Lower lobe of right lung (tissue), 2 donors: ENCODE results near the gene MTX3. TPM values are rescaled to one million over a fixed set of nuclear protein-coding genes. Genes with fewer than 3 reads are reported as not detected.

Source experiments
- ATAC-seq, 2 donors: fragments of 200-7000 bp; cut with Tn5 transposase; one replicate each; pipeline ENCODE4 v1.9.1; 2020 to 2022; ENCODE audit warnings: mild to moderate bottlenecking in 2 of 2, moderate library complexity in 2 of 2
- DNase-seq: peaks from one replicate; pipeline ENCODE4 v3.0.0-alpha.2; 2020
- H3K27ac ChIP-seq: fragments of 200-600 bp; one replicate; pipeline ENCODE4 v1.8.0; 2022
- H3K27me3 ChIP-seq: fragments of 200-600 bp; one replicate; pipeline ENCODE4 v1.8.0; 2022; ENCODE audit warnings: low read depth
- H3K36me3 ChIP-seq: fragments of 200-600 bp; one replicate; pipeline ENCODE4 v1.8.0; 2022; ENCODE audit warnings: mild to moderate bottlenecking
- H3K4me1 ChIP-seq: fragments of 200-600 bp; one replicate; pipeline ENCODE4 v1.8.0; 2022
- H3K4me3 ChIP-seq: fragments of 200-600 bp; one replicate; pipeline ENCODE4 v1.8.0; 2022; ENCODE audit warnings: mild to moderate bottlenecking
- H3K9me3 ChIP-seq: fragments of 200-600 bp; one replicate; pipeline ENCODE4 v1.8.0; 2022
- intact Hi-C: fragments of 100-400 bp; cut with DNase I; formaldehyde crosslinking; loops from one replicate; pipeline ENCODE4 v1.11.0; 2022
- total RNA-seq: library from RNA; stranded (reverse); fragmentation: NEBNext Ultra II Directional; extraction: Animal tissue kit (Norgen Biotek cat#: 25700); gene quantifications from one replicate; pipeline ENCODE4 v1.2.1, GENCODE V29; 2021
- TF ChIP-seq, protein P1 (sequence below): fragments of 200-600 bp; IDR thresholded peaks from one replicate; pipeline ENCODE4 v1.8.0; 2022; ENCODE audit warnings: antibody characterized with exemption, mild to moderate bottlenecking
- donor health status: DM: no; HTN: yes; CAD: no; lungs with severe emphysema.

Gene MTX3
- total RNA-seq, 1 donor from 2014 or later = 13.5 TPM

GRCh38 chr5:79963261-79964061, 27.6 kb downstream of the MTX3 start:
- Histone ChIP-seq H3K4me1 (no peaks in the 10 kb centered on the region), H3K9me3 (no peaks in the 10 kb centered on the region), H3K4me3 (no peak overlapping the region), H3K27me3 (no peaks in the 10 kb centered on the region), H3K36me3 (no peaks in the 10 kb centered on the region), H3K27ac (no peak overlapping the region)
- TF ChIP-seq, protein P1, sequence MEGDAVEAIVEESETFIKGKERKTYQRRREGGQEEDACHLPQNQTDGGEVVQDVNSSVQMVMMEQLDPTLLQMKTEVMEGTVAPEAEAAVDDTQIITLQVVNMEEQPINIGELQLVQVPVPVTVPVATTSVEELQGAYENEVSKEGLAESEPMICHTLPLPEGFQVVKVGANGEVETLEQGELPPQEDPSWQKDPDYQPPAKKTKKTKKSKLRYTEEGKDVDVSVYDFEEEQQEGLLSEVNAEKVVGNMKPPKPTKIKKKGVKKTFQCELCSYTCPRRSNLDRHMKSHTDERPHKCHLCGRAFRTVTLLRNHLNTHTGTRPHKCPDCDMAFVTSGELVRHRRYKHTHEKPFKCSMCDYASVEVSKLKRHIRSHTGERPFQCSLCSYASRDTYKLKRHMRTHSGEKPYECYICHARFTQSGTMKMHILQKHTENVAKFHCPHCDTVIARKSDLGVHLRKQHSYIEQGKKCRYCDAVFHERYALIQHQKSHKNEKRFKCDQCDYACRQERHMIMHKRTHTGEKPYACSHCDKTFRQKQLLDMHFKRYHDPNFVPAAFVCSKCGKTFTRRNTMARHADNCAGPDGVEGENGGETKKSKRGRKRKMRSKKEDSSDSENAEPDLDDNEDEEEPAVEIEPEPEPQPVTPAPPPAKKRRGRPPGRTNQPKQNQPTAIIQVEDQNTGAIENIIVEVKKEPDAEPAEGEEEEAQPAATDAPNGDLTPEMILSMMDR = no peak
- ATAC-seq (no peak), DNase-seq (no peak)
- intact Hi-C loops = no loop called here

- ATAC-seq (no peak), DNase-seq (no peak)
Measured at GRCh38 chr5:79962575-79963222, 28.4 kb downstream of the MTX3 start.

GRCh38 chr5:79961716-79962574, 29.1 kb downstream of the MTX3 start:
- Histone ChIP-seq H3K36me3 (no peaks in the 10 kb centered on the region), H3K4me1 (no peaks in the 10 kb centered on the region), H3K27me3 (no peaks in the 10 kb centered on the region), H3K4me3 (no peak overlapping the region), H3K27ac (no peak overlapping the region), H3K9me3 (no peaks in the 10 kb centered on the region)
- DNase-seq (no peak), ATAC-seq (peak; percentile 29 to 45)
- TF ChIP-seq, protein P1 = no peak
- intact Hi-C loops = no loop called here

More at GRCh38 chr5:79962575-79963222, 28.4 kb downstream of the MTX3 start:
- intact Hi-C loops = no loop called here
- no peaks in the 10 kb centered on the region for H3K27me3 ChIP-seq
- no peaks in the 10 kb centered on the region for H3K36me3 ChIP-seq
- no peaks in the 10 kb centered on the region for H3K9me3 ChIP-seq
- TF ChIP-seq, protein P1 = no peak
- H3K27ac ChIP-seq = no peak overlapping the region
- no peaks in the 10 kb centered on the region for H3K4me1 ChIP-seq
- no peak overlapping the region for H3K4me3 ChIP-seq

DNA sequence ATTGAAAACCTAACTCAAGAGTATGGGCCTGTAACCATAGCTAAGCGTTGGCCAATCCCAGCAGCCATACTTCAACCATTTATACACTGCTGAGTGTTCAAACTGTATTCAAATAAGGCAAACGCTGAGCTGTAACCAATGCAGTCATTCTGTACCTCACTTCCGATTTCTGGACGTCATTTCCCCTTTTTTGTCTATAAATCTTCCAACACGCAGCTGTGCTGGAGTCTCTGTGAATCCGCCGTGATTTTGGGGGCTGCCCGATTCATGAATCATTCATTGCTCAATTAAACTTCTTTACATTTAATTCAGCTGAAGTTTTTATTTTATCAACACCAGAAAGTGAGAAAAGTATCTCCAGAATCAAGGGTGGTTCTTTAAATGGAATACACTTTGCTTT, 31.7 kb downstream of the MTX3 start:
- H3K27ac ChIP-seq = no peak overlapping the region
- H3K27me3 ChIP-seq = no peaks in the 10 kb centered on the region
- H3K9me3 ChIP-seq = no peaks in the 10 kb centered on the region
- H3K4me3 ChIP-seq = no peak overlapping the region
- no peak for DNase-seq
- intact Hi-C loops = no loop called here
- H3K4me1 ChIP-seq = no peaks in the 10 kb centered on the region
- no peaks in the 10 kb centered on the region for H3K36me3 ChIP-seq
- TF ChIP-seq, protein P1 = no peak
- ATAC-seq = no peak

- TF ChIP-seq, protein P1 = no peak
- H3K9me3 ChIP-seq = no peaks in the 10 kb centered on the region
- peaks cover 3% of the 10 kb centered on the region for H3K27me3 ChIP-seq
- DNase-seq = no peak
- no peaks in the 10 kb centered on the region for H3K36me3 ChIP-seq
- no peak overlapping the region for H3K27ac ChIP-seq
- H3K4me3 ChIP-seq = no peak overlapping the region
- H3K4me1 ChIP-seq = no peaks in the 10 kb centered on the region
- ATAC-seq = peak in 1 of 2 donors; percentile 37
- intact Hi-C loops = no loop called here
Measured at GRCh38 chr5:79955941-79956670, 35.0 kb downstream of the MTX3 start.
